Stimulated activated CD4-positive, alpha-beta T cell treated with anti-CD3 and anti-CD28 coated beads, Interleukin-4, amount 100 ng/mL, for 1 hour (primary cell): ENCODE results near the gene CDK5.

ENCODE experiments used
- DNase-seq: peaks from one replicate; pipeline ENCODE4 v3.0.0-alpha.2; 2020

The CDK5 gene

DNA sequence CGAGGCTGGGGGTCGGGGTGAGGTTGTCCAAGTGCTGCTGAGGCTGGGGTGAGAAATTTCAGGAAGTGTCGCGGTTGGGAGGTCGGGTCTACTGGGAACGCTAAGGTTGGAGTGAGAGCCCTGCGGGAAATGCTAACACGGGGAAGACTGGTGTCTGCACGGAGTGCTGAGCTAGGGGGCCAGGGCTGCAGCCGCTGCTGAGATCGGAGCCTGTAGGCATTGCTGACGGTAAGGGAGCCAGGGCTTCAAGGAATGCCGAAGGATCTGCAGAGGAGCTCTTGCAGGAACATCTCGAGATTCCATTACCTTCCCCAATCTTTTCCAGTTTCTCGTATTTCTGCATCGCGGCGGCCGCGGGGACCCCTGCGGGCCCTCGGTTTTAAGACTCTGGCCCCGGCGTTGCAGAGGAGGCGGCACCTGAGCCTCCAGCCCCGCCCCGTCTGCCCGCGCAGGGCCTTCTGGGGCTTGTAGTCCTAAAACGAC is at the start of gene CDK5:
Gene CDK5, minus strand, starts transcription at position 392 of the 483 bp plus-strand sequence. Its CDS starts 49 bp downstream, at position 343.
- no peak for DNase-seq

DNA sequence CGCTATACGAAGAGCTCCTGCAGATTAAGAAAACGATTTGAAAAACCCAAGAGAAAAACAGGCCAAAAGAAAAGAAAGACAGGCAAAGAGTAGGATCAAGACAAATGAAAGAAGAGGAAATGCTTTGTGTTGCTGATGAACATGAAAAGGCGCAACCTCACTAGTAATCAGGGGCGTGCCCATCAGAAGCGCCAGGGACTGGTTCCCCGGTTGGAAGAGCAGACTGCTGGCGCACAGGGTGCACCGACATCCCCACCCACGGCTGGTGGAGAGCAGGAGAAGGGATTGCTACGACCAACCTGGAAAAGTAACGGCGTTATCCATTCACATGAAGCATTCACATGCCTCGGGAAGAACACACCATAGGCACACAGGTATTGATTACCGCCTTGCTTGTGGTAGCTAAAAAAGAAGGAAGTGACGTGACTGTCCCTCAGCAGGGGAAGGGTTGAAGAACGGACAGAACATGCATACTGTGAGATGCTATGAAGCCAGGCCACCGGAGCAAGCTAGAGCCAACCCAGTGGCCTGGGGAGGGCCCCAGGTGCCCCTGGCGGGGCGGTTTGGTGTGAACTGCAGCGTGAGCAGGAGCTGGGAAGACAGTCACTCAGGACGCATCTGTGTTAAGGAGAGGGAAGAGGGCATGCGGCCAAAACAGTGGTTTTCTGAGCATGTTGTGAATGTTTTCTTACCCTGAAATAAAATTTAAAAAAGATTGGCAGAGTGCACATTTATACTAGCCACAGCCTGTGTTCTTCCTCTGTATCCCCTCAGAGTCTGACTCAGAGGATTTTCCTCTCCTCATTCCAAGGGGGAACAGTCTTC is 46.9 kb upstream of the CDK5 start:
- no peak for DNase-seq

DNA sequence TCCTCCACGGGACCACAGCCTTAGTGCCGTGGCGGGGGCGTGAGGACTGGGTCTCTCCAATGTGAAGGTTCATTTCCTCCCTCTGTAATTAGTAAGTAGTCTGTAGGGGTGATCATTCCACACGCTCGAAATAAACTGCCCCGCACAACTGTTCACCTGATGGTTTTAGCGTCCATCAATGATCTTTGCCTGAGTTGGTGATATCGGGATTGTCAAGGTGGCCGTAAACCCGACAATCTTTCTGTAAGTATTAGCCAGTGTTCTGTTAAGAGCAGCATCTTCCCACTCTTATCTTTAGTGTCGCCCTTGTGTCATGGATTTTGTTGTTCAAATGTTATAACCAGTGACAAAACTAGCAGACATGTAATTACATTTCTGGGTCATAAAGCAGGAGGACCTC is 46.3 kb upstream of the CDK5 start:
- no peak for DNase-seq

DNA sequence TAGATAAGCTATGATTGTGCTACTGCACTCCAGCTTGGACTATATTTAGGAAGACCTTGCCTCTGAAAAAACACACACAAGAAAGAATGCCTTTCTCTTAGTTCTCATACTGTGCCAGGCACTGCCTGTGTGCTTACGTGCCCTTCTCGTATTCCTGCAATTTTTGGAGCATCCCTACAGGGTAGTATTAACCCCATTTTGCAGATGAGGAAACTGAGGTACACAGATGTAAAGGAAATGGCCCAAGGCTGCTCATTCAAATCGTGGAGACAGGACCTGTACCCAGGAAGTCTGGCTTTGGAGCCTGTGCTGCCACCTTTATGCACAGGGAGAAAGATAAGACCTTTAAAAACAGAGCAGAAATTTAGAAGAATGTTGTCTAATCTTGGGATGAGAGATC is 45.3 kb upstream of the CDK5 start:
- no peak for DNase-seq

DNA sequence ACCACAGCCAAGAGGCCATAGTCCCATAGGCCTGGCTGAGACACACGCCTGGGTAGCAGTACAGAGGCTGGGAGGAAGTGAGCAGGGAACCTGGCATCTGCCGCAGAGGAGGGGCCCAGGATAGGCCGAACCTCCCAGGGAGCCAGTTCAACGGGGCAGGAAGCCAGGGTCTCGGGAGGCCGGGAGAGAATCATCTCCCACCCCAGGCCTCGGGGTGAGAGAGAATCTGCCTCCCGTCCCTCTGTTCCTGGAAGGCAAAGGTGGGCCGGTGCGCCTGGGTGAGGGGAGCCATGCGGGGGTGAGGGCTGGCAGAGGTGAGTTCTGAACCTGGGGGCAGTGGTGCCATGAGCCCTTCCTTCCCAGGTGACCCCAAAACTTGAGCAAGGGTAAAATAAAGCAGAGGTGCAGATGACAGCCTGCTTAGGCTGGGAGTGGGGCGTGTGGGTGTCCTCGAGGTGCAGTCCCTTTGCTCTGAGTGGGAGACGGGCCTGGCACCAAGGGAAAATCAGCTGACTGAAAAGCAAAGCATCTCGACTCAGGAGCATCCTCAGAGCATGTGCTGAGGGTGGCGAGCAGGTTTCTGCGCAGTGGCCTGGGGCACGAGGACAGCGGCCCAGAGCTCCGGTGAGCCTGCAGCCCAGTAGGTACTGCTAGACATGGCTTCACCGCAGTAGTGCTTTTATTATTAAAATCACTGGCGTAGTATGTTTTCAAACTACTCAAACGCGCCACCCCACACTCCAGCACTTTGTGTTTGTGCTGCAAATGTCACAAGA is 44.1 kb upstream of the CDK5 start:
- DNase-seq = no peak

DNA sequence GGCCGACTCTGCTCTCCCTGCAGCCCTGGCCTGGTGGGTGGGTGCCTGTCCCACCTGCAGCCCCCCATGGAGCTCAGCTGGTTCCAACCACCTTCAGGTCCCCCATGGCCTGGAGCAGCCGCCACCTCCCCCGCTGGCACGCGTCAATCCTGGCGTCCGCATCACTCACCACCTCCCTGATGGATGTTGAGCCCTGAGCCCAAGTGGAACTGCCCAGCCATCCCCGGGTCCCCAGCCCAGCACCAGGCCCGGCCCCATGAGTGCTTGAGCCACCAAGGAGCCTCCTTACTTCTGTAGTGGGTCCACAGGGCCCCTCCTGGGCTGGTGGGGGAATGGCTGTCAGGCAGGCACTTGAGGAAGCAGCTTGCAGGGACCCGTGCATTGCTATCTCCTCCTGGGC is 43.2 kb upstream of the CDK5 start:
- DNase-seq = no peak

DNA sequence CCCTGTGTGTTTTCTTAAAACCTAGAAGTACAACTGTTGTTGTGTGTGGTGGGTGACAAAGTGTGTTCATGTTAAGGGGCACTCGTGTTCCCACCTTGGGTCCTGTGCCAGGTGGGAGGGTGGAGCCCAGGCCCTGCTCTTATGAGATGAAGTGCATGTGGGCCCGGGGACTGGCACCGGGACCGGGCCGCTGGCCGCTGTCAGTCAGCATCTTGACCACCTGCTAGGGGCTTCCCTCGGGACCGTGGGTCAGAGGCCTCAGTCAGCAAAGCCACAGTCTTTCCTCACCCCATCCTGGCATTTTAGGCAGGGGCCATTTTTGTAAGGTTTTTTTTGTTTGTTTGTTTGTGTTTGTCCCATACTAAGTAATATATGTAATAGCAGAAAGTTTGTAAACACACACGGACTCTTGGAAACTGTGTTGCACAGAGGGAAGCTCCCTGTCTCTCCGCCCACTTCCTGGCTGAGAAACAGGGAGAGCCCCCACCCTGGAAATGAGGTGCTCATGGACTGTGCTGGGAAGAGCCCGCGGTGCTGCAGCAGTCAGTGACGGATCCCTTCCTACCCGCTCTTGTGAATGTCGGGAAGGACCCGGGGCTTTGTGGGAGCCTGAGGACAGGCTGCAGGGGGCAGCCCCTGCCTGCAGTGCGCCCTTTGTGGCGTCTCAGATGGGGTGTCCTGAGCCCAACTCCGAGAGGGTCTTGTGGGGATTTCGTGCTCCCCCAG is 42.0 kb upstream of the CDK5 start:
- no peak for DNase-seq

DNA sequence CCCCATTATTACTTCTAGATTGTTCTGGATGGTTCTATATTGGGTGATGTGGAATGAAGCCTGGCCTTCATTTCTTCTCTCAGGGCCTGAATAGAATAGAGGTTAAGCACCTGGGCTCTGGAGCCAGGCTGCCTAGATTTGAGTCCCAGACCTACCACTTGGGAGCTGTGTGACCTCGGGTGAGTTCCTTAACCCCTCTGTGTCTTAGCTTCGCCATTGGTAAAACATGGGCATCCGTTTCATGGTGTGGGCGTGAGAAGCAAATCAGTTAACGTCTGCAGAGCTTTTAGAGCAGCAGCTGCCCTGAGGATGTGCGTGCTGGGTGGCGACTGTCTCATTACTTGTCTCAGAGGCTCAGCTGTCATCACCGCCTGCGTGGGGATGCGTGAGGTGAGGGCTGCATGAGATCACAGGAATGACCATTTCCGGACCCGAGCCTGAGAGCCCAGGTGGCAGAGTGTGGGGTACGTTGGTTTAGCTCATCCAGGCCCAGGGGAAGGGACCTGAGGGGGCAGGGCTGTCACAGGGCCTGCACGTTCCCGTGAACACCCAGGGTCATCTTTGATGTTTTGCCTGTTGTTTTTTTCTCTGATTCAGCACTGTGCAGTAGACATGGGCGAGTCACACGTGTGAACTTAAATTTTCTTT is 38.3 kb upstream of the CDK5 start:
- no peak for DNase-seq

DNA sequence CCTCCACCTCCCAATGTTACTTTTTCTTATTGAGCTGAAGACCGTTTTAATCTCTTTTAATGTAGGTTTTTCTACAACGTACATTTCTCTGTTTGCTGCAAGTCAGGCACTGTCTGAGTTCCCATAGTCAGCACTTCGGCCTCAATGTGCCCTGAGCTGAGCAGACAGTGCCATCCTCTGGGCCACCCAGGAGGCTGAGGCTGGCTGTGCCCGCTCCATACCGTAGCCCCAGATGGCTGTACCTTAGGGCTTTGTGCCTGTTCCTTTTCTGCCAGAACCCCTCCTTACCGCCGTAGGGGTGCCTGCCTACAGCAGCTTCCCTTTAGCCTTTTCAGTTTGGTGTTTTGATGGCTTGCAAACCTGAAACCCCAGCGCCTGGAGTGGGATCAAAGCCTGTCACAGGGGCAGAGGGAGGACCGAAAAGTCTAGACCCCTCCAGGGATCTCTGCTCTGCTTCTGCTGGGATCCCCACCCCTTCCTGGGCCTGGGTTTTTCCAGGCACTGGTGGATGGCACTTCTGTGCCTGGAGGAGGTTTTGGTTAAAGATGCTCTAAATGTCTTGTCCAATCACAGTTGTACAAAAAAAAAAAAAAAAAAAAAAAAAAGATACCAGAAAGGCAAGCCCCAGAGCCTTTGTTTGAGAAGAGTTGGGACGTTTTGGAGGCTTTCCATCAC is 37.6 kb upstream of the CDK5 start:
- no peak for DNase-seq

DNA sequence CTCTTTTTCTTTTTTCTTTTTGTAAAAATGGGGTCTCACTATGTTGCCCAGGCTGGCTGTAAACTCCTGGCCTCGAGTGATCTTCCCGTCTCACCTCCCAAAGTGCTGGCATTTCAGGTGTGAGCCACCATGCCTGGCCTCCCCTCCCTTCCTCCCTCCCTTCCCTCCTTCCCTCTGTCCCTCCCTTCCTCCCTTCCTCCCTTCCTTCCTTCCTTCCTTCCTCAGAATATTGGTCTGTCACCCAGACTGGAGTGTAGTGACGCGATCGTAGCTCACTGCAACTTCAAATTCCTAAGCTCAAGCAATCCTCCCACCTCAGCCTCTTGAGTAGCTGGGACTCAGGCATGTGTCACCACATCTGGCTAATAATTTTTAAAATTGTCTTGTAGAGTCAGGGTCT is 37.0 kb upstream of the CDK5 start:
- no peak for DNase-seq

DNA sequence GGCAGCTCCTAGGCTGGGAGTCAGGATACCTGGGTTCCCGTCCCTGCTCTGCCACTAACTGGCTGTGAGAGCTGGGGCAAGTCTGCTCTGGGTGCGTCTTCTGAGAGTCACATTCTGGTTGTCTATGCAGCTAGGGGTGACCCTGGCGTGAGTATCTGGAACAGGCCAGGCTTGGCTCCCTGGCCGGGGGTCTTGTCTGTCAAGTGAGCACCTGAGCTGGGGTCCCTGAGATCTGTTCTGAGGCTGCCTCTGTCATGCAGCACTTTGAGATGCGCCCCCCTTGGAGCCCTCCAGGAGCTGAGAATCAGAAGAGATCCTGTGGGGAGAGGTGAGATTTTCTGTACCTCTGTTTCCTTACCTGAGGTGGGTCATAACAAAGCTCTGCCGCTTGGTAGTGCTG is 36.1 kb upstream of the CDK5 start:
- no peak for DNase-seq

DNA sequence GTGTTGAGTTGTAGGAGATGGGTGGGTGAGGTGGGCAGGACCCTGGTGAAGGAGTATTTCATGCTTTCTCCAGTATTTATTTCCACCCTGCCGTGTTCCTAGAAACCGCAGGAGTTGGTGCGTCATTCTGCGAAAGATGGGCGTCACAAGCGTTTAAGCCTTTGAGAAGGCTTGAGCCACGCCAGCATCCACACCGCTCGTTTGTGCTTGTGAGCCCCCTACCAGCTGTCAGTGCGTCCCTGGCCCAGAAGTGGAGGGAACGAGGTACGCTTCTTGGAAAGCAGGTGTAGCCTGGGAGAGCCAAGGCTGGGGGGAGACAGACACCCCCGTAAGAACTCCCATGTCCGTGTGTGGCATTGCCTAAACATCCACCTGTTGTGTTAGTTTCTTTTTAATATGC is 34.3 kb upstream of the CDK5 start:
- no peak for DNase-seq

DNA sequence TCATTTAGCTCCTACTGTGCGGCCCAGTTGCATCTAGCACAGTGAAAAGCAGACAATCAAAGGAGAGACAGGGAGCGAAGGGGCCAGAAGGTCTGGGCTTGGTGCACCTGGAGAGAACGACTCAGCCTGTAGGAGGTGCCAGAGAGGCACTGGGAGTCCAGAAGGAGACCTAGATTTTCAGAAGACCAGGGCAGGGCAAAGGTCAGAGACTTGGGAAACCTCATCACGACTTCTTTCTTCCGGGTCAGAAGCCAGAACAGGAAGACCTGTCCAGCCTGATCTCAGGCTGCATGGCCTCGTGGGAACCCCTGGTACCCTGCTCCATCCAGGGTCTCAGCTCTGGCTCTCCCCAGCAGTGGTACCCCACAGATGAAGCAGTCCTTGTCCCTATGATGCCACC is 33.7 kb upstream of the CDK5 start:
- no peak for DNase-seq

DNA sequence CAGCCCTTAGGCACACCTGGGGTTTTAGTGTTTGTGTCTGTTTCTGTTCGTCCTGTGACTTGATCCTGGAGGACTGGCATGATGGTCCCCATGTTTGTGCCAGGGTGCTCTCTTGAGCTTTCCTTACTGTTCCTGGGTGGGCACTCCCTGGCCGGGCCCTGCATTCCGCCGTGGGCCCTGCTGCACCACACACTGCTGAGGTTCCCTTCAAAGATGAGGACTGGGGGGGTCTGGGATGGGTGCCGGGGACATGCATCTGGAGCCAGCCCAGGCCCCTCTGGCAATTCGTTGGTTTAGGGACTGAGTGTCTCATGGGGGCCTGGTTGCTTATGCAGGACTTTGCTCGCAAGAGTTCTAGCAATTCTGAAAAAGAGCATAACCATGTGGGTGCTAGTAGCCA is 33.3 kb upstream of the CDK5 start:
- no peak for DNase-seq

DNA sequence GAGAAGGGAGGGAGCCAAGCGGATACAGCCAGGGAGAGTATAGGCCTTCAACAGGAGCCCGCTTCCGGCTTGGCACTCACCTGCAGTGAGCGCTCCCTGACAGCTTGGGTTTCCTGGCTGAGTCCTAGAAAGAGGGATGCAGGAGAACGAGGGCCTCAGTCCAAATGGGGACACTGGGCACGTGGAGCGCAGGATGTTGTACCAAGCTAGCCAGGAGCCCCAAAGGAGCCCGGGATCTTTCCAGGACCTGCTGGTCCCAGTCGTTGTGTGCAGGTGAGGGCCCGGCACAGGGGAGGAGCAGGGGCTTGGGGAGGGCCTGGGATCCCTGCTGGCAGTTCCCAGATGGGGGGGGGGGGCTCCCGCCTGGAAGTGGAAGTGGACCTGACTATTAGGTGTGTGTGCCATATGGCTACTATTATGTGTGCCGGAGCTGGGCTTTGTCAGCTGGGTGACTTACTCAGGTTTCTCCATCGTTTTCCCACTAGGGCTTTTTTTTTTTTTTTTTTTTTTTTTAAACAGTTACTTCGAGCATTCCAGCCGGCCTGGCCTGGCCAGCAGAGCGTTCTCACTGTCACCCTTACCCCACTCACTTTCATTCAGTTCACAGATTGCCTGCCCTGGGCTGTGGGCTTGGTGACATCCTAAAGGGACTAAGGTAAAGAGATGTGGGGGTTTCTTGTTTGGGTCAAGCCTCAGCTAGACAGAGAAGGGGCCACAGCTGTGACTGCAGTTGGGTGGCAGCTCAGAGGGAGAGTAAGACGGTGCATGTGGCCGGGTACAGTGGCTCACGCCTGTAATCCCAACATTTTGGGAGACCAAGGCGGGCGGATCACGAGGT is 32.4 kb upstream of the CDK5 start:
- no peak for DNase-seq

DNA sequence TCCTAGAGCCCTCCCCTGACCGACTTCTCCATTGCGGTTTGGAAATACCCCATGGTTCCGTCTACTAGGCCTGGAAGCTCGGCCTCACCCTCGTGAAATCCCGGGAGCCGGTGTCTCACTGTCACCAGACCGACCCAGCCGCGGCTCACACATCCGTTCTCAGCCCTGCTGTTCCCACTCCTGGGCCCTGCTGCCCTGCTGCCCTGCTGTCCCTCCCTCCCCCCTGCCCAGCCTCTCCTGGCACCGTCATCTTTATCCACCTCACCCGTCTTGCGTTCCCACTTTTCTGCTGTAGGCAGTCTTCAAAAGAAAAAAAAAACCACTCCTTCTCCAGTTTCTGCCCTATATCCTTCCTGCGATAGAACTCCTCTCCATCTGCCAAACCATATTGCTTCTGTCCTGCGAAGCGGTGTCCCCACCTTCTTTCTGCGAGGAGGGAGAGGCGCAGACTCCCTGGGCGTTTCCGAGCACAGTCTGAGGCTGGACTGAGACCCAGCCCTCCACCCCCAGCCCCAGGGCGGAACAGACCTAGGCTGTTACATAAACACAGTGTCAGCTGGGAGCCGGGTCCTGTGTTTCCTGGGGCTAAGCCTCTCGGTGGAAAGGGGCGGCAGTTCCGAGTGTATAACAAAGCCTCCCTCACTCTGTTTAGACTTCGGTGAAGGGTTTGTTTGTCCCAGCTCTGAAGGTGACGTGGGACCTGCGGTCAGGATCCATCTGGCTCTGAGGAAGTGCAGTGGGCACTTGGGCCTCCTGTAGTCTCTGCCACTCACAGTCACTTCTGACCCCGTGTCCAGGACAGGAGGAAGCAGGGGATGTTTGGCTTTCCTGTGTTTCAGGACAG is 31.4 kb upstream of the CDK5 start:
- DNase-seq = no peak

DNA sequence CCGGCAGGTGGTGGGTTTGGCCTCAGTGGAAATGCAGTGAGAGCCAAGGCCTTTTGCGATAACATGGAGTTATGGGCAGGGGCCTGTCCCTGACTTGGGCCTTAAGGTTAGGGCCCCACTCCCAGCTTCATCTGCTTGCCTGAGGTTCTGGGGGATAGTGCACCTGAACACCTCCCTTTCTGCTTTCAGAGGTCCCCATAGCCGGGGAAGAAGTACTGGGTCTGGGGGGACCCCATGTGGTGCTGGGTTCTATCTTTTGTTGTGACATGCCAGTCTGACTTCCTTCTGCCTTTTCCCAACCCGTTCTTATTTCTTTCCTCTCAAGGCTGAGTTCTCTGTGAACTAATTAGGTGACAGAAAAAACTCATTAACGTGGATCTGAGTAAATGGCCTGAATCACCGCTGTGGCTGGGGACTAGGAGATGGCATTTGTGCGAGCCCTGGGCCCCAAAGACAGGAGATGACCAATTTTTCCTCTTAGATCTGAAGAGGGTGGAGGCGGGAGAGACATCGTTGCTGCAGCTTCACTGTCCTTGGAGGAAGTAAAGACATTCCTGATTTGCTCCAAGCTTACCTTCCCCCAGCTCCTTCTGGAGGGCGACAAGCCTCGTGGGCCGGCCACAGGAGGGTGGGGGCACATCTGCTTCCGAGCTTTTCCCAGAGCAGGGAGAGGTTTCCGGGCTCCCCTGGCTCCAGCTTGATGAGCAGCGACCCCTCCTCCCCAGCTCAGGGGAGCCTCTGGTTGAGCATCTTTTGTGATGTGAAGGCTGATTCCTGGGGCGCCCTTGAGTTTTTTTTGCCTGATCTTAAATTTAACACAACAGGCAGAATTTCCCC is 30.5 kb upstream of the CDK5 start:
- DNase-seq = no peak

DNA sequence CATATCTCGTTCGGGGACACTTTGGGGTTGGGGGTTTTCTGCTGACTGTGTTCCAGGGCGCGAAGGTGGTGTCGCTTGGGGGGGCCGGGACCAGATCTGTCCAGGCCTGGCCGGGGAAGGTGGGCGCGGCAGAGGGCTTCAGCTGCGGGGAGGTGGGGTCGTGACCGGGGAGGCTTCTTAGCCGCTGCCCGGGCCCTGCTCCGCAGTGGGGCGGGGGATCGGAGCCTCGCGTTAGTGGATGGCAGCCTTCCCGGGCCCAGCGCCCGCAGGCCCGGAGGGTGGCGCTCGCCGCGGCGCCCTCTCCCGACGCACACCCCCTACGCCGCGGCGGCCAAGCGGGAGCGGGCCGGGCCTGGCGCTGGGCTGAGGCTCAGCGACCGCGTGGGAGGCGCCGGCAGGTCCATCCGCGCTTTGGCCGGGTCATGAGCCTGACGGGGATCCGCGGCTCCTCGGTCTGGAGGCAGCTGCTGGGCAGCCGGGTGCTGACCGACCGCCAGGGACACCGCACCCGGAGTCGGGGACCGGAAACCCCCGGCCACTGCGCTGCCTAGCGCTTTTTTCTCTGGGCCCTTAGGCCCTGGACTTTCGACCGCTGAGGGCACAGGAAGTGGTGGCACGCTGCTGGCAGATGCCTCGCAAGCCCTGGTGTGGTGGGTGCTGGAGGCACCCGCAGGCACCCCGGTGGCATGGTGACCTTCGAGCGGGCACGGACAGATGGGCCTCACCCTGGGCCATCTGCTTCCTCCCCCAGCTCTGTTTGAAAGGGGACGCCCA is 29.7 kb upstream of the CDK5 start:
- peak; percentile 49 for DNase-seq

DNA sequence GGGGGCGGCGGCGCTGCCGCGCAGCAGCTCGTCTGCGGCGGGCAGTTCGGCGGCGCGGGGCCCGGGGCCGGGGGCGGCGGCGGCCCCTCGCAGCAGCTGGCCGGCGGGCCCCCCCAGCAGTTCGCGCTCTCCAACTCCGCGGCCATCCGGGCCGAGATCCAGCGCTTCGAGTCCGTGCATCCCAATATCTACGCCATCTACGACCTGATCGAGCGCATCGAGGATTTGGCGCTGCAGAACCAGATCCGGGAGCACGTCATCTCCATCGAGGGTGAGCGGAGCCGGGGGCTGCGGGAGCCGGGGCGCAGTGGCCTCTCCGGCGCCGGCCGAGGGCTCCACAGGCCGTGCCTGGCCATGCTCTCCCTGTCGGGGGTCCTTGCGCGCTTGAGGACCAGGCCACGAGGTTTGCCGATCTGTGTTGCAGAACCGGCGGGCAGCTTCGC is 29.1 kb upstream of the CDK5 start:
- peak; percentile 34 for DNase-seq
